GM12878 (cell line): Measurements from ENCODE around the gene PFKL. TPM values are rescaled to one million over a fixed set of nuclear protein-coding genes. Genes with fewer than 3 reads are reported as not detected.

Experiments
- ATAC-seq: fragments of 200-7000 bp; cut with Tn5 transposase; 3 replicates; pipeline ENCODE4 v1.9.1; 2020; ENCODE audit warnings: mild to moderate bottlenecking, moderate library complexity
- BruUV-seq: library from RNA; stranded (reverse); fragments of 400-500 nt; replicated peaks from 2 replicates; lab custom pipeline; 2021; lab: Mats Ljungman, UMichigan
- CTCF ChIA-PET: fragments of 300-600 bp; sonication (Branson Sonifier 250); formaldehyde crosslinking; extraction: SDS; loops from one replicate; lab custom pipeline; 2021; ENCODE audit warnings: inconsistent platforms; lab: Yijun Ruan, JAX
- POLR2A ChIA-PET: fragments of 350-600 bp; formaldehyde crosslinking; extraction: SDS; loops from one replicate; lab custom pipeline; 2021; ENCODE audit warnings: inconsistent platforms; lab: Charles Lee
- RAD21 ChIA-PET: fragments of 300-600 bp; sonication (Branson Sonifier 250); formaldehyde crosslinking; loops from one replicate; lab custom pipeline; 2023; ENCODE audit warnings: antibody characterized with exemption; ENCODE audit not compliant: unreplicated experiment; lab: Charles Lee
- SMC1A ChIA-PET: fragments of 300-600 bp; sonication (Branson Sonifier 250); formaldehyde crosslinking; loops from one replicate; lab custom pipeline; 2023; ENCODE audit not compliant: unreplicated experiment, uncharacterized antibody; lab: Charles Lee
- DNase-seq: peaks from one replicate; pipeline ENCODE4 v3.0.0-alpha.2; 2011; ENCODE audit warnings: low read depth, low spot score
- FAIRE-seq: peaks from 3 replicates; lab custom pipeline; 2011; peaks lifted over from hg19 to GRCh38; lab: Jason Lieb, UNC
- H2AFZ ChIP-seq: 2 replicates; pipeline ENCODE4 v1.6.0; 2011; ENCODE audit warnings: low read depth, low read length, control low read depth; ENCODE audit not compliant: control insufficient read depth
- H3K27ac ChIP-seq: 2 replicates; pipeline ENCODE4 v1.5.1; 2011; ENCODE audit warnings: control low read depth; ENCODE audit not compliant: control insufficient read depth, insufficient read depth
- H3K27me3 ChIP-seq, 2 experiments: replicated peaks in 1 of 2; 2 replicates each; pipeline versions ENCODE4 v1.6.0 to v1.6.1; 2011; ENCODE audit warnings: low read length in 1 of 2; ENCODE audit not compliant: control insufficient read depth in 2 of 2, insufficient read depth in 2 of 2
- H3K36me3 ChIP-seq, 2 experiments: 2 replicates each; pipeline ENCODE4 v1.5.1; 2011; ENCODE audit warnings: low read length in 1 of 2; ENCODE audit not compliant: control insufficient read depth in 2 of 2, insufficient read depth in 2 of 2
- H3K4me1 ChIP-seq: 2 replicates; pipeline ENCODE4 v1.6.1; 2011; ENCODE audit warnings: mild to moderate bottlenecking, low read length, moderate library complexity, mixed read lengths; ENCODE audit not compliant: control insufficient read depth, insufficient read depth
- H3K4me2 ChIP-seq: 2 replicates; pipeline ENCODE4 v1.6.0; 2011; ENCODE audit warnings: control low read depth; ENCODE audit not compliant: control insufficient read depth, insufficient read depth
- H3K4me3 ChIP-seq: fragments of 200-600 bp; sonication (generic); 2 replicates; pipeline ENCODE4 v1.5.1; 2016
- H3K79me2 ChIP-seq: 2 replicates; pipeline ENCODE4 v1.6.0; 2011; ENCODE audit warnings: low read length; ENCODE audit not compliant: control insufficient read depth, insufficient read depth
- H3K9ac ChIP-seq: 2 replicates; pipeline ENCODE4 v1.8.0; 2011; ENCODE audit warnings: low read length, control low read depth, mixed read lengths; ENCODE audit not compliant: control insufficient read depth, insufficient read depth
- H3K9me3 ChIP-seq: replicated peaks from 3 replicates; pipeline ENCODE4 v1.5.1; 2011; ENCODE audit warnings: mild to moderate bottlenecking, low read length; ENCODE audit not compliant: control insufficient read depth, insufficient read depth
- H4K20me1 ChIP-seq: 2 replicates; pipeline ENCODE4 v1.6.0; 2011; ENCODE audit not compliant: control insufficient read depth, insufficient read depth
- CBX5 ChIP-seq: sonication (generic); IDR thresholded peaks from 2 replicates; pipeline ENCODE4 v1.6.1; 2016; ENCODE audit warnings: low read depth, moderate library complexity, mild to moderate bottlenecking, inconsistent platforms
- EED ChIP-seq: sonication (generic); IDR thresholded peaks from 2 replicates; pipeline ENCODE4 v1.6.1; 2016; ENCODE audit warnings: antibody characterized with exemption, low read depth
- EP300 ChIP-seq, 2 experiments: fragments of 150-350 bp in 1 of 2; IDR thresholded peaks; 2 replicates each; pipeline ENCODE4 v1.6.1; 2011 to 2012; ENCODE audit warnings: low read depth in 2 of 2, low read length in 2 of 2, borderline replicate concordance in 1 of 2, improper control_type of control experiment in 1 of 2, inconsistent platforms in 1 of 2; ENCODE audit not compliant: control insufficient read depth in 1 of 2
- GABPA ChIP-seq: IDR thresholded peaks from 2 replicates; pipeline ENCODE4 v1.6.1; 2014; ENCODE audit warnings: antibody characterized with exemption, low read depth, mild to moderate bottlenecking, inconsistent platforms
- KDM1A ChIP-seq: fragments of 200-600 bp; sonication (generic); IDR thresholded peaks from 2 replicates; pipeline ENCODE4 v1.6.1; 2016; ENCODE audit warnings: borderline replicate concordance
- NFIC ChIP-seq: IDR thresholded peaks from 2 replicates; pipeline ENCODE4 v1.6.1; 2012; ENCODE audit warnings: low read depth, mild to moderate bottlenecking, inconsistent platforms, low read length, moderate library complexity
- NFYA ChIP-seq: IDR thresholded peaks from 2 replicates; pipeline ENCODE4 v1.6.1; 2011; ENCODE audit warnings: low read depth, mild to moderate bottlenecking, low read length, improper control_type of control experiment, borderline replicate concordance
- NFYB ChIP-seq: IDR thresholded peaks from 2 replicates; pipeline ENCODE4 v1.6.1; 2011; ENCODE audit warnings: low read depth, mild to moderate bottlenecking, low read length, improper control_type of control experiment, moderate library complexity; ENCODE audit not compliant: insufficient read depth
- YBX1 ChIP-seq: fragments of 450-650 bp; IDR thresholded peaks from 2 replicates; pipeline ENCODE4 v1.6.1; 2016; ENCODE audit warnings: antibody characterized with exemption
- YY1 ChIP-seq: IDR thresholded peaks from 2 replicates; pipeline ENCODE4 v1.6.1; 2011; ENCODE audit warnings: low read depth, mild to moderate bottlenecking, low read length
- ZNF384 ChIP-seq: IDR thresholded peaks from 2 replicates; pipeline ENCODE4 v1.6.1; 2012; ENCODE audit warnings: low read depth, mild to moderate bottlenecking, low read length, improper control_type of control experiment, borderline replicate concordance
- WGBS: methylation state at CpG from one replicate; pipeline ENCODE4 v1.1.6; 2016; ENCODE audit warnings: low lambda C conversion rate; ENCODE audit not compliant: insufficient replicate concordance, insufficient coverage; ENCODE audit errors: missing lambda C conversion rate; 5-methylcytosine and 5-hydroxymethylcytosine counted together
- in situ Hi-C: fragments of 300-500 bp; cut with MboI; formaldehyde crosslinking; loops from 9 replicates; pipeline ENCODE4 v1.14.3; 2018; ENCODE audit warnings: mixed read lengths
- intact Hi-C: fragments of 100-400 bp; cut with micrococcal nuclease; formaldehyde crosslinking; loops from one replicate; pipeline ENCODE4 v1.14.2; 2022; ENCODE audit not compliant: unreplicated experiment
- polyA plus RNA-seq, 11 experiments: library from polyadenylated mRNA; depleted of rRNA in 4 of 11; unstranded in 6 of 11; stranded (reverse) in 5 of 11; fragments of >200 nt; fragmentation: Nextera tagmentation in 4 of 11; fragmentation: Illumina TruSeq in 1 of 11; extraction: Ambion mirVana in 4 of 11; extraction: Trizol in 1 of 11; gene quantifications; 1 replicate in 1 of 11; 2 replicates in 10 of 11; pipeline versions ENCODE4 v1.2.1 to v1.2.3, GENCODE V29; 2011 to 2016; ENCODE audit warnings: inconsistent platforms in 2 of 11, missing spikeins in 2 of 11, low read depth in 1 of 11
- total RNA-seq, 4 experiments: library from RNA; depleted of rRNA in 3 of 4; stranded (reverse); fragments of >200 nt in 3 of 4; fragmentation: Illumina TruSeq in 1 of 4; extraction: Trizol in 1 of 4; gene quantifications; 2 replicates each; pipeline versions ENCODE4 v1.2.1 to v1.2.3, GENCODE V29; 2013 to 2021
- TF ChIP-seq, protein P1 (sequence below): fragments of 450-650 bp; IDR thresholded peaks from 2 replicates; pipeline ENCODE4 v1.6.1; 2017; ENCODE audit warnings: mild to moderate bottlenecking, moderate library complexity
- TF ChIP-seq, protein P2 (sequence below): IDR thresholded peaks from 2 replicates; pipeline ENCODE4 v1.6.1; 2011; ENCODE audit warnings: borderline replicate concordance, low read depth, mild to moderate bottlenecking, moderate library complexity, mixed read lengths, low read length; ENCODE audit not compliant: insufficient read depth; ENCODE audit errors: extremely low read length

PFKL gene
- total and polyA plus RNA-seq, 10 of the 15 experiments (the other 5 are each of a cell fraction or from before 2014, with no cell fraction given) = 1.2 to 192 (median 112) TPM

DNA sequence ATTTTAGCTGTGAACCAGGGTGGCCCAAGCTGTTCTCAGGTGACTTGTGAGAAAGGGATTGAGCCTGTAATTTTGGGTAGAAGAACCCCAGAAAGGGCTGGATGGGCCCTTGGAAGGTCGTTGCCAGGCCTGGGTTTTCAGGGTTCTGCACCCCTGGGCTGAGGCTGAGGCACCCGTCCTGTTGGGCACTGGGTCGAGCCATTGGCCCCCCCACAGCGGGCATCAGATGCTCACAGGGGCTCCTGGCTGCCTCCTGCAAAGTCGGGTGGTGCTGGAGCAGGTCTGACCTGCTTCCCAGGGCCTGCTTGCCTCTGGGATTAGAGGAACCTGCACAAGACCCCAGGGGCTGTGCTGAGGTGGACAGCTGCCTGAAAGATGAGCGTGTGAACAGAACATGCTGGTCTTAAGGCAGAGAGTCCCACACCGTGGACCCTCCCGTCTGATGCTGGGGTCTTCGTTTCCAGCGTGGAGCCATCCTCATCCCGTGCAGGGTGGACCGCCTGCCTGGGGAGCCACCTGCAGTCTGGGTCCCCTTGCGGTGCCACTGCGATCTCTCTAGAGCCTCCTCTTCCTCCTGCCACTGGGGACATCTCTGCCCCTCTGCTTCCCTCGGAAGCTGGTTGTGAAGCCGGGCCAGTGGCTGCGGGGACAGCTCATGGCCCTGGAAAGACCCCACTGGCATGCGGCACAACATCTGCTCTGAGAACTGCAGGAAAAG lies 51.8 kb downstream of the PFKL start:
- CTCF ChIA-PET = interaction anchor here (1.3 kb wide), 1 partner anchor 12 kb away, joined by 3 read pairs; no protein-coding TSS in a partner anchor
- no peak overlapping the region for H3K9ac ChIP-seq
- H3K4me2 ChIP-seq = no peak overlapping the region
- ATAC-seq (no peak), FAIRE-seq (no peak), DNase-seq (no peak)
- no peak overlapping the region for H3K4me3 ChIP-seq
- H4K20me1 ChIP-seq = no peaks in the 10 kb centered on the region
- POLR2A ChIA-PET = no interaction called here
- H3K4me1 ChIP-seq = peaks cover 22% of the 10 kb centered on the region
- H3K27me3 ChIP-seq = no peaks in the 10 kb centered on the region; a peak in 1 of 4 replicates
- intact Hi-C loops (no loop called here), in situ Hi-C loops (loop anchor here (5.0 kb wide), 1 partner anchor 76 kb away; no protein-coding TSS in a partner anchor)
- H3K79me2 ChIP-seq = peaks cover 14% of the 10 kb centered on the region
- RAD21 ChIA-PET = no interaction called here
- WGBS = 77% methylated on average over 18 of the region's 18 CpGs
- H3K36me3 ChIP-seq = no peaks in the 10 kb centered on the region
- SMC1A ChIA-PET = no interaction called here
- no peak for TF ChIP-seq YBX1
- TF ChIP-seq, protein P1, sequence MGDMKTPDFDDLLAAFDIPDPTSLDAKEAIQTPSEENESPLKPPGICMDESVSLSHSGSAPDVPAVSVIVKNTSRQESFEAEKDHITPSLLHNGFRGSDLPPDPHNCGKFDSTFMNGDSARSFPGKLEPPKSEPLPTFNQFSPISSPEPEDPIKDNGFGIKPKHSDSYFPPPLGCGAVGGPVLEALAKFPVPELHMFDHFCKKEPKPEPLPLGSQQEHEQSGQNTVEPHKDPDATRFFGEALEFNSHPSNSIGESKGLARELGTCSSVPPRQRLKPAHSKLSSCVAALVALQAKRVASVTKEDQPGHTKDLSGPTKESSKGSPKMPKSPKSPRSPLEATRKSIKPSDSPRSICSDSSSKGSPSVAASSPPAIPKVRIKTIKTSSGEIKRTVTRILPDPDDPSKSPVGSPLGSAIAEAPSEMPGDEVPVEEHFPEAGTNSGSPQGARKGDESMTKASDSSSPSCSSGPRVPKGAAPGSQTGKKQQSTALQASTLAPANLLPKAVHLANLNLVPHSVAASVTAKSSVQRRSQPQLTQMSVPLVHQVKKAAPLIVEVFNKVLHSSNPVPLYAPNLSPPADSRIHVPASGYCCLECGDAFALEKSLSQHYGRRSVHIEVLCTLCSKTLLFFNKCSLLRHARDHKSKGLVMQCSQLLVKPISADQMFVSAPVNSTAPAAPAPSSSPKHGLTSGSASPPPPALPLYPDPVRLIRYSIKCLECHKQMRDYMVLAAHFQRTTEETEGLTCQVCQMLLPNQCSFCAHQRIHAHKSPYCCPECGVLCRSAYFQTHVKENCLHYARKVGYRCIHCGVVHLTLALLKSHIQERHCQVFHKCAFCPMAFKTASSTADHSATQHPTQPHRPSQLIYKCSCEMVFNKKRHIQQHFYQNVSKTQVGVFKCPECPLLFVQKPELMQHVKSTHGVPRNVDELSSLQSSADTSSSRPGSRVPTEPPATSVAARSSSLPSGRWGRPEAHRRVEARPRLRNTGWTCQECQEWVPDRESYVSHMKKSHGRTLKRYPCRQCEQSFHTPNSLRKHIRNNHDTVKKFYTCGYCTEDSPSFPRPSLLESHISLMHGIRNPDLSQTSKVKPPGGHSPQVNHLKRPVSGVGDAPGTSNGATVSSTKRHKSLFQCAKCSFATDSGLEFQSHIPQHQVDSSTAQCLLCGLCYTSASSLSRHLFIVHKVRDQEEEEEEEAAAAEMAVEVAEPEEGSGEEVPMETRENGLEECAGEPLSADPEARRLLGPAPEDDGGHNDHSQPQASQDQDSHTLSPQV = no peak
- TF ChIP-seq NFYA = no peak
- no peak for TF ChIP-seq EED
- TF ChIP-seq NFIC = no peak
- TF ChIP-seq GABPA = no peak
- no peak for TF ChIP-seq YY1
- no peak for TF ChIP-seq NFYB
- TF ChIP-seq CBX5 = no peak
- TF ChIP-seq, protein P2, sequence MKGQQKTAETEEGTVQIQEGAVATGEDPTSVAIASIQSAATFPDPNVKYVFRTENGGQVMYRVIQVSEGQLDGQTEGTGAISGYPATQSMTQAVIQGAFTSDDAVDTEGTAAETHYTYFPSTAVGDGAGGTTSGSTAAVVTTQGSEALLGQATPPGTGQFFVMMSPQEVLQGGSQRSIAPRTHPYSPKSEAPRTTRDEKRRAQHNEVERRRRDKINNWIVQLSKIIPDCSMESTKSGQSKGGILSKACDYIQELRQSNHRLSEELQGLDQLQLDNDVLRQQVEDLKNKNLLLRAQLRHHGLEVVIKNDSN = no peak
- TF ChIP-seq ZNF384 = no peak
- TF ChIP-seq KDM1A = no peak
- TF ChIP-seq EP300 (IDR thresholded peaks at IDR 0.05; ENCODE audit: borderline replicate concordance in 1 of 2, control insufficient read depth in 1 of 2, low read depth in 2 of 2, low read length in 2 of 2) = no peak
- H2AFZ ChIP-seq = no peak overlapping the region
- no peak overlapping the region for H3K27ac ChIP-seq
- BruUV-seq = no TSS peak
- H3K9me3 ChIP-seq = no peaks in the 10 kb centered on the region
